Parathyroid adenoma (tissue), 2 donors: ENCODE measurements around the gene RHOH.

Source experiments
- H2AFZ ChIP-seq: fragments of 300-600 bp; sonication (generic); one replicate; pipeline ENCODE4 v1.7.0; 2017; ENCODE audit warnings: antibody characterized with exemption, mild to moderate bottlenecking
- H3K27ac ChIP-seq: fragments of 300-600 bp; sonication (generic); one replicate; pipeline ENCODE4 v1.7.0; 2017
- H3K27me3 ChIP-seq: fragments of 300-600 bp; sonication (generic); one replicate; pipeline ENCODE4 v1.7.0; 2017; ENCODE audit warnings: low read length; ENCODE audit not compliant: control insufficient read depth, insufficient read depth
- H3K36me3 ChIP-seq: fragments of 300-600 bp; sonication (generic); one replicate; pipeline ENCODE4 v1.7.0; 2017; ENCODE audit warnings: low read length; ENCODE audit not compliant: control insufficient read depth, insufficient read depth
- H3K4me1 ChIP-seq: fragments of 300-600 bp; sonication (generic); one replicate; pipeline ENCODE4 v1.7.0; 2017; ENCODE audit warnings: control low read depth
- H3K4me2 ChIP-seq: fragments of 300-600 bp; sonication (generic); one replicate; pipeline ENCODE4 v1.7.0; 2017; ENCODE audit warnings: low read length
- H3K4me3 ChIP-seq: fragments of 300-600 bp; sonication (generic); one replicate; pipeline ENCODE4 v1.7.0; 2017; ENCODE audit warnings: low read depth, low read length
- H3K79me2 ChIP-seq: fragments of 300-600 bp; sonication (generic); one replicate; pipeline ENCODE4 v1.7.0; 2017; ENCODE audit warnings: control low read depth
- H3K9ac ChIP-seq: fragments of 300-600 bp; sonication (generic); one replicate; pipeline ENCODE4 v1.7.0; 2017; ENCODE audit warnings: mild to moderate bottlenecking
- H3K9me3 ChIP-seq: fragments of 300-600 bp; sonication (generic); one replicate; pipeline ENCODE4 v1.7.0; 2017; ENCODE audit warnings: low read length; ENCODE audit not compliant: control insufficient read depth
- TF ChIP-seq, protein P1 (sequence below): fragments of 300-600 bp; sonication (generic); IDR thresholded peaks from one replicate; pipeline ENCODE4 v1.7.0; 2017; ENCODE audit warnings: antibody characterized with exemption, mild to moderate bottlenecking
- donor health status: primary hyperparathyroidism.

RHOH gene

DNA sequence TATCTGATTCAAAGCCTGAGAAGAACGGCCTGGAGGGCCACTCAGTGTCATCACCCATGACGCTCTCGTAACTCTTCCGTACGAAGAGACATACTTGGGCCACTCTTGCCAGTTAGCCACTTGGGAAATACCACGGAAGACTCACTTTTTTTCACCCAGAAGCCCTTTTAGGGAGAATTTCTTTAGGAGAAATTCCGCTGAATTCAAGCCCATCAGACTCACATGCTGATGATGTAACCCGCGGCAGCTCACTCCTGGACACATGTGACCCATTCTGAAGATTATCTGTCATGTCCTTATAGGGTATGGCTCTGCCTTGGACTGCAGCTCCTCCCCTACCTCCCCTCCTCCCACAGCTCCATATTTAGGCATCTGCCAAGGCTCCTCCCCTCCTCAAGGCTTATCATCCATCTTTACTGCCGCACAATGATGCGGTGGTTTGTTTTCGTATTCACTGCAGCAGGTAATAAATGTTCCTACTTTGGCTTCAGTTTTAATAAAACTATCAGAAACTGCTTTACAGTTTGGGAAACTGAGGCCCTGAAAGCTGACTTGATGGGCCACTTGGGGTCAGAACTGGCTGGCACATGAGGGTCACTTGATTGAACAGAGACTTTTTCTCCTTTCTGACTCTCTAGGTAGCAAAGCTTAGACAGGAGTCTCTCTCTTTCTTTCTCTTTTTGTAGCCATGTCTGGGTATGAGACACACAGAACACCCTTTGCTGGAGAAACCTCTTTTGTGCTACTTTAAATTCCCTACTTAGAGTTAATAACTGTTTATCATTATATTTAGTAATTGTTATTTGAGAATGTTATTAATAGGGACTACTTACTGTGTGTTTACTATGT is 42.1 kb downstream of the RHOH start:
- H2AFZ ChIP-seq: no peak overlapping the region
- no peak overlapping the region for H3K4me3 ChIP-seq
- TF ChIP-seq, protein P1, sequence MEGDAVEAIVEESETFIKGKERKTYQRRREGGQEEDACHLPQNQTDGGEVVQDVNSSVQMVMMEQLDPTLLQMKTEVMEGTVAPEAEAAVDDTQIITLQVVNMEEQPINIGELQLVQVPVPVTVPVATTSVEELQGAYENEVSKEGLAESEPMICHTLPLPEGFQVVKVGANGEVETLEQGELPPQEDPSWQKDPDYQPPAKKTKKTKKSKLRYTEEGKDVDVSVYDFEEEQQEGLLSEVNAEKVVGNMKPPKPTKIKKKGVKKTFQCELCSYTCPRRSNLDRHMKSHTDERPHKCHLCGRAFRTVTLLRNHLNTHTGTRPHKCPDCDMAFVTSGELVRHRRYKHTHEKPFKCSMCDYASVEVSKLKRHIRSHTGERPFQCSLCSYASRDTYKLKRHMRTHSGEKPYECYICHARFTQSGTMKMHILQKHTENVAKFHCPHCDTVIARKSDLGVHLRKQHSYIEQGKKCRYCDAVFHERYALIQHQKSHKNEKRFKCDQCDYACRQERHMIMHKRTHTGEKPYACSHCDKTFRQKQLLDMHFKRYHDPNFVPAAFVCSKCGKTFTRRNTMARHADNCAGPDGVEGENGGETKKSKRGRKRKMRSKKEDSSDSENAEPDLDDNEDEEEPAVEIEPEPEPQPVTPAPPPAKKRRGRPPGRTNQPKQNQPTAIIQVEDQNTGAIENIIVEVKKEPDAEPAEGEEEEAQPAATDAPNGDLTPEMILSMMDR: no peak

DNA sequence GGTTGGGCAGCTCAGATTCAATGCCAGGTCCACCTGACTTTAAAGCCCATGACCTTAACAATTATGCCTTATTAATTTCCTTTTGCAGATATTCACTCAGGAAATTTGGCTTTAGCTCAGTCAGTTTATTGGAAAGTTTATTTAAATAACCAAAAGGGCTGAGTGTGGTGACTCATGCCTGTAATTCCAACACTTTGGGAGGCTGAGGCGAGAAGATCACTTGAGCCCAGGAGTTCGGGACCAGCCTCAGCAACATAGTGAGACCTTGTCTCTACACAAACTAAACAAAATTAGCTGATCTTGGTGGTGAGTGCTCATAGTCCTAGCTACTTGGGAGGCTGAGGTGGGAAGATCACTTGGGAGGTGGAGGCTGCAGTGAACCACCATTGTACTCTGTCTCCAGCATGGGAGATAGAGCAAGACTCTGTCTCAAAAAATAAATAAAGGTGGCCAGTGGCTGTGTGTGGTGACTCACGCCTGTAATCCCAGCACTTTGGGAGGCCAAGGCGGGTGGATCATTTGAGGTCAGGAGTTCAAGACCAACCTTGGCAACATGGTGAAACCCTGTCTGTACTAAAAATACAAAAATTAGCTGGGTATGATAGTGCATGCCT is 43.3 kb downstream of the RHOH start:
- no peaks in the 10 kb centered on the region for H3K9me3 ChIP-seq
- H3K4me1 ChIP-seq: no peaks in the 10 kb centered on the region
- TF ChIP-seq, protein P1: no peak
- H3K4me2 ChIP-seq: no peak overlapping the region
- no peaks in the 10 kb centered on the region for H3K36me3 ChIP-seq
- no peak overlapping the region for H3K4me3 ChIP-seq
- H3K27ac ChIP-seq: no peak overlapping the region
- no peak overlapping the region for H3K9ac ChIP-seq
- no peaks in the 10 kb centered on the region for H3K27me3 ChIP-seq
- no peaks in the 10 kb centered on the region for H3K79me2 ChIP-seq
- H2AFZ ChIP-seq: no peak overlapping the region

More for the DNA sequence above, 42.1 kb downstream of the RHOH start:
- no peak overlapping the region for H3K27ac ChIP-seq
- H3K79me2 ChIP-seq: no peaks in the 10 kb centered on the region
- H3K9me3 ChIP-seq: no peaks in the 10 kb centered on the region
- H3K9ac ChIP-seq: no peak overlapping the region
- H3K4me1 ChIP-seq: no peaks in the 10 kb centered on the region
- H3K27me3 ChIP-seq: no peaks in the 10 kb centered on the region
- H3K4me2 ChIP-seq: no peak overlapping the region
- H3K36me3 ChIP-seq: no peaks in the 10 kb centered on the region

DNA sequence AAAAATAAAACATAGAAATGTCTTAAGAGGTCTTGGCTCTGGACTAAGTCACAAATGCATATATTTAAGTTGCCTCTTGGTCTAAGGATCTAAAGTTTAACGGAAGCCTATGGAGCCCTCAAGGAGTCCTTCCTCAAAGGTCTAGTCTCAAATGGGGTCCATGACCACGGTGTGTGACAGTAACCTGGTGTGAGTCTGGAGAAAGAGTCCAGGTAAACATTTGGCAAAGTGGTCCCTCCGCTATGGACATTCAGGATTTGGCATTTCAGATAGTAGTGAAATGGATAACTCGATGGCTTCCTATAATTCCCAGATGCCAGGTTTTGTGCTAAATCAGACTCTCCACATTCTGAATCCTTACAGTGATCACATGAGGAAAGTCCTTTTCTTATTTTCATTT is 44.2 kb downstream of the RHOH start:
- no peak overlapping the region for H3K4me2 ChIP-seq
- no peak overlapping the region for H3K4me3 ChIP-seq
- no peak overlapping the region for H2AFZ ChIP-seq
- H3K36me3 ChIP-seq: no peaks in the 10 kb centered on the region
- no peaks in the 10 kb centered on the region for H3K79me2 ChIP-seq
- no peaks in the 10 kb centered on the region for H3K27me3 ChIP-seq
- H3K27ac ChIP-seq: no peak overlapping the region
- H3K4me1 ChIP-seq: no peaks in the 10 kb centered on the region
- H3K9ac ChIP-seq: no peak overlapping the region
- H3K9me3 ChIP-seq: no peaks in the 10 kb centered on the region
- TF ChIP-seq, protein P1: no peak

DNA sequence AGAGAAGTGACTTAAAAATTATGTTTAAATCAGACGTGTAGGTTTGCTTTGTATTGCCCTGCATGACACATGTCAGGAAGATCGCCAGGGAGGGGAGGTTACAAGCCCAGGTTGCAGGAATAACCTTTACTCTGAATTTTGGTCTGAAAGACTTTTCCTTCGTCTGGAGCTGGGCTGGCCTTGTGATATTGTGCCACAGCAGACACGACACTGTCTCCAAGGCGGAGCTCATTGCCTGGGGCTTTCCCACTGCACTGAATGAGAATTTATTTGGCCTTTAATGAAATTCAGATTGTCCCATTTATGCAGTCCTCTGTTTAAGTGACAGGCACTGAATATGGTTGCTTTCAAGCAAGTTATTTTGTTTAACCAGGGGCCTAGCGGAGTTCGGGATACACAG is 45.1 kb downstream of the RHOH start:
- Histone ChIP-seq H2AFZ (no peak overlapping the region), H3K27me3 (no peaks in the 10 kb centered on the region), H3K9ac (no peak overlapping the region), H3K9me3 (no peaks in the 10 kb centered on the region), H3K27ac (no peak overlapping the region), H3K79me2 (no peaks in the 10 kb centered on the region), H3K4me3 (no peak overlapping the region), H3K36me3 (no peaks in the 10 kb centered on the region), H3K4me1 (no peaks in the 10 kb centered on the region), H3K4me2 (no peak overlapping the region)
- TF ChIP-seq, protein P1: no peak
